Measurements from ENCODE around the gene RASA2. TPM values are rescaled to one million over a fixed set of nuclear protein-coding genes. Genes with fewer than 3 reads are reported as not detected.

The RASA2 gene
- total and polyA plus RNA-seq, 12 donors, result 1.4 to 7.7 (median 5.1) TPM

DNA sequence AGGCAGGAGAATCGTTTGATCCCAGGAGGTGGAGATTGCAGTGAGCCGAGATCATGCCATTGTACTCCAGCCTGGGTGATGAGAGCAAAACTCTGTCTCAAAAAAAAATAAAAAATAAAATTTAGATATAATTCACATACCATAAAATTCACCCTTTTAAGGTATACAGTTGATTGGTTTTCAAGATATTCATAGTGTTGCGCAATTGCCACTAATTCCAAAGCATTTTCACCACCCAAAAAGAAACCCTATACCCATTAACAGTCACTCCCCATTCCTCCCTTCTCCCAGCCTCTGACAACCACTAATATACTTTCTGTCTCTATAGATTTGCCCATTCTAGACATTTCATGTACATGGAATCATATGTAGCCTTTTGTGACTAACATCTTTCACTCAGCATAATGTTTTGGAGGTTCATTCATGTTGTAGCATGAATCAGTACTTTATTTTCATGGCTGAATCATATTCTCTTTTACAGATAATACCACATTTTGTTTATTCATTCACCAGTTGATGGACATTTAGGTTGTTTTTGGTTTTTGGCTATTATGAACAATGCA, 116.7 kb downstream of the RASA2 start:
- Histone ChIP-seq H3K36me3 (peaks cover 0 to 51% (median 11%) of the 10 kb centered on the region in 9 donors), H3K4me1 (peaks cover 0 to 8% (median 8%) of the 10 kb centered on the region in 9 donors), H3K27me3 (no peaks in the 10 kb centered on the region), H3K27ac (no peak overlapping the region), H3K4me3 (no peak overlapping the region), H3K9me3 (peaks cover 0 to 27% (median 7%) of the 10 kb centered on the region in 11 donors)
- intact Hi-C loops (cut with DNase I), result no loop called here
- WGBS, 2 donors, result 98 to 100% methylated on average over 3 of the region's 3 CpGs
- TF ChIP-seq, protein P1, sequence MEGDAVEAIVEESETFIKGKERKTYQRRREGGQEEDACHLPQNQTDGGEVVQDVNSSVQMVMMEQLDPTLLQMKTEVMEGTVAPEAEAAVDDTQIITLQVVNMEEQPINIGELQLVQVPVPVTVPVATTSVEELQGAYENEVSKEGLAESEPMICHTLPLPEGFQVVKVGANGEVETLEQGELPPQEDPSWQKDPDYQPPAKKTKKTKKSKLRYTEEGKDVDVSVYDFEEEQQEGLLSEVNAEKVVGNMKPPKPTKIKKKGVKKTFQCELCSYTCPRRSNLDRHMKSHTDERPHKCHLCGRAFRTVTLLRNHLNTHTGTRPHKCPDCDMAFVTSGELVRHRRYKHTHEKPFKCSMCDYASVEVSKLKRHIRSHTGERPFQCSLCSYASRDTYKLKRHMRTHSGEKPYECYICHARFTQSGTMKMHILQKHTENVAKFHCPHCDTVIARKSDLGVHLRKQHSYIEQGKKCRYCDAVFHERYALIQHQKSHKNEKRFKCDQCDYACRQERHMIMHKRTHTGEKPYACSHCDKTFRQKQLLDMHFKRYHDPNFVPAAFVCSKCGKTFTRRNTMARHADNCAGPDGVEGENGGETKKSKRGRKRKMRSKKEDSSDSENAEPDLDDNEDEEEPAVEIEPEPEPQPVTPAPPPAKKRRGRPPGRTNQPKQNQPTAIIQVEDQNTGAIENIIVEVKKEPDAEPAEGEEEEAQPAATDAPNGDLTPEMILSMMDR (IDR thresholded peaks at IDR 0.05), result no peak
- DNase-seq (no peak), ATAC-seq (no peak)

DNA sequence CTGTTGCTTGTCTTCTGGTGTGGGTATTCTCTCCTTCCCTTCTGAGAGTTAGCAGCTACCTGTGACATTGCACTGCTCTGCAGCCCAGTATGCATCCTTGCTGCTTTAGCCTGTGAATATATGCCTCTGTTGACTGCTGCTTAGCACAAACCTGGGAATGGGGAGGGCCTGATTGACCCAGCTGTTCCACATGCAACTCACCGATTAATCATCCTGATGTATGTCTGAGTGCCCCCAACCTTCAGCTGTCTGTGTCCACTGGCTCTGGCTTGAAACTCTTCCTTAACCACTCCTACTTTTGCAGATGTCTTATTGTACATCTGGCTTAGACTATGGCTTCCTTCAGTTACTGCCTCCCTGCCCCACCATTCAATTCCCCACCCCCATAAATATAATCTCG, 119.1 kb downstream of the RASA2 start:
- TF ChIP-seq, protein P1 (IDR thresholded peaks at IDR 0.05), result no peak
- Histone ChIP-seq H3K27ac (no peak overlapping the region), H3K36me3 (peaks cover 0 to 49% (median 7%) of the 10 kb centered on the region in 9 donors), H3K4me3 (no peak overlapping the region), H3K4me1 (peaks cover 0 to 18% (median 13%) of the 10 kb centered on the region in 9 donors), H3K9me3 (peaks cover 0 to 18% (median 7%) of the 10 kb centered on the region in 11 donors), H3K27me3 (no peaks in the 10 kb centered on the region)
- 78% methylated on average over 2 of the region's 2 CpGs for WGBS, 2 donors
- intact Hi-C loops (cut with DNase I), result no loop called here
- ATAC-seq (no peak), DNase-seq (no peak)

DNA sequence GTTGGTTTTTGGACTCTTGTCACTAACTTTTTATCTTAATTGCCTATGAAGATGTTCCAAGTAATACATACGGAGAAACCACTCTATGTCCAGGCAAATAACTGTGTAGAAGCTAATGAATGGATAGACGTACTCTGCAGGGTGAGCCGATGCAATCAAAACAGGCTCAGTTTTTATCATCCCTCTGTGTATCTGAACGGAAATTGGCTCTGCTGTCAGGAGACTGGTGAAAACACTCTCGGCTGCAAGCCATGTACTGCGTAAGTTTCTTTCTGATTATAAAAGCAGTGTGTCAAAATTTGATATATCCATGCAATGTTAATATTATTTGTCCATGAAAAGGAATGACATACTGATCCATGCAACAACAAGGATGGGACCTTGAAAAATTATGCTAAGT, 121.6 kb downstream of the RASA2 start:
- H3K4me1 ChIP-seq, result peaks cover 0 to 18% (median 13%) of the 10 kb centered on the region in 9 donors
- H3K27me3 ChIP-seq, result no peaks in the 10 kb centered on the region
- TF ChIP-seq, protein P1 (IDR thresholded peaks at IDR 0.05), result no peak
- WGBS, 2 donors, result 26 to 34% methylated on average over 6 of the region's 6 CpGs
- ATAC-seq, result peak in 2 of 8 donors; percentile 42 to 59
- no peak overlapping the region for H3K4me3 ChIP-seq
- H3K36me3 ChIP-seq, result peaks cover 0 to 68% (median 17%) of the 10 kb centered on the region in 9 donors
- intact Hi-C loops (cut with DNase I), result no loop called here
- H3K27ac ChIP-seq, result no peak overlapping the region
- H3K9me3 ChIP-seq, result no peaks in the 10 kb centered on the region
- DNase-seq, result no peak

DNA sequence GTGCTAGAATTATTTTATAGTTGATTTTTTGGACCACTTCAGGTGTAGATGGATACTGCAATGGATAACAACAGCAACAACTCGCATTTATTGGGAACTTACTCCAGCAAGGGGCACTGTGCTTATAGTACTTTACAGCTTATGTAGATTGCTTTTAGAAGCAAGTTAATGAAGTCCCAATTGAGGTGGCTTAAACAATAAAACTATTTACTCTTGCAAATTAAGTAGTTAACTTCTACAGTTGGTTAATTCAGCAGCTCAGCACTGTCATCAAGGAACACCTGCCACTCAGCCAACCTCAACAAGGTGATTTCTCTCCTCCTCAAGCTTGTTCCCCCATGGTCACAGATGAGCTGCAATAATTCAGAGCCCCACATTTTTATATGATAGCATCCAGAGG, 124.1 kb downstream of the RASA2 start:
- 84 to 96% methylated on average over 1 of the region's 1 CpG for WGBS, 2 donors
- H3K27ac ChIP-seq, result no peak overlapping the region
- peaks cover 0 to 18% (median 13%) of the 10 kb centered on the region in 9 donors for H3K4me1 ChIP-seq
- H3K36me3 ChIP-seq, result peaks cover 0 to 83% (median 17%) of the 10 kb centered on the region in 9 donors
- intact Hi-C loops (cut with DNase I), result no loop called here
- no peaks in the 10 kb centered on the region for H3K9me3 ChIP-seq
- no peak for ATAC-seq
- TF ChIP-seq, protein P1 (IDR thresholded peaks at IDR 0.05), result no peak
- DNase-seq, result no peak
- H3K27me3 ChIP-seq, result no peaks in the 10 kb centered on the region
- H3K4me3 ChIP-seq, result no peak overlapping the region

All from heart right ventricle (tissue), 16 donors.